Esophagus muscularis mucosa (tissue), 3 donors: ENCODE measurements around the gene SOSTDC1.

Experiments used
- CTCF ChIP-seq, 3 experiments: fragments of 200-600 bp in 2 of 3; fragments of 450-650 bp in 1 of 3; sonication (generic) in 2 of 3; IDR thresholded peaks; one replicate each; pipeline ENCODE4 v1.5.1; 2017 to 2019; ENCODE audit warnings: antibody characterized with exemption in 3 of 3, mild to moderate bottlenecking in 2 of 3, moderate library complexity in 1 of 3
- POLR2A ChIP-seq: fragments of 450-650 bp; IDR thresholded peaks from one replicate; pipeline ENCODE4 v1.6.1; 2017; ENCODE audit warnings: antibody characterized with exemption, moderate library complexity, mild to moderate bottlenecking, low read depth

- no peak for TF ChIP-seq CTCF (IDR thresholded peaks at IDR 0.05)
- no peak for TF ChIP-seq POLR2A
Observed at GRCh38 chr7:16479591-16479990, 14.1 kb upstream of the SOSTDC1 start.
